ENCODE measurements around the gene UBL7. TPM values are rescaled to one million over a fixed set of nuclear protein-coding genes. Genes with fewer than 3 reads are reported as not detected.

Gene UBL7
- total and polyA plus RNA-seq, 5 donors from 2014 or later, result 30.9 to 177 (median 143) TPM

Other genes with a start within 250 kb of the UBL7 start
- gene CCDC33, start 224.8 kb downstream of the UBL7 start, total RNA-seq, result not detected
- not detected for gene CCDC33, start 224.8 kb downstream of the UBL7 start, polyA plus RNA-seq
- not detected for gene CYP11A1, start 93.5 kb downstream of the UBL7 start, total RNA-seq
- not detected for gene CYP11A1, start 93.5 kb downstream of the UBL7 start, polyA plus RNA-seq
- 5.0 TPM for gene SEMA7A, start 27.2 kb downstream of the UBL7 start, total RNA-seq
- gene SEMA7A, start 27.2 kb downstream of the UBL7 start, polyA plus RNA-seq, result under 1 TPM in 3 of 4 donors, not detected in 1; 0.09 to 0.39 (median 0.11) TPM
- gene ARID3B, start 80.1 kb upstream of the UBL7 start, total RNA-seq, result 63.5 TPM
- gene ARID3B, start 80.1 kb upstream of the UBL7 start, polyA plus RNA-seq, result 10 to 100 TPM in 2 of 4 donors, 1 to 10 TPM in 2; 9.7 to 11.2 (median 10.5) TPM
- gene CLK3, start 154.7 kb upstream of the UBL7 start, total RNA-seq, result 289 TPM
- gene CLK3, start 154.7 kb upstream of the UBL7 start, polyA plus RNA-seq, result 10 to 100 TPM; 58.4 to 79.7 (median 75.0) TPM
- gene EDC3, start 234.9 kb upstream of the UBL7 start, total RNA-seq, result 22.3 TPM
- 10 to 100 TPM; 22.2 to 30.2 (median 26.8) TPM for gene EDC3, start 234.9 kb upstream of the UBL7 start, polyA plus RNA-seq

Data from CD4-positive, CD25-positive, alpha-beta regulatory T cell (primary cell).